SK-N-SH (cell line): ENCODE data around the gene POLG2. TPM values are rescaled to one million over a fixed set of nuclear protein-coding genes. Genes with fewer than 3 reads are reported as not detected.

ENCODE experiments used
- CTCF ChIA-PET: fragments of 300-600, 350-600 bp; formaldehyde crosslinking; extraction: SDS; loops from one replicate; lab custom pipeline; 2021; lab: Yijun Ruan, JAX
- POLR2A ChIA-PET: fragments of 350-600 bp; sonication (Branson Sonifier 250); formaldehyde crosslinking; extraction: SDS; loops from one replicate; lab custom pipeline; 2020; ENCODE audit warnings: antibody characterized with exemption, inconsistent platforms; lab: Yijun Ruan, JAX
- DNase-seq: peaks from one replicate; pipeline ENCODE4 v3.0.0; 2012
- H2AFZ ChIP-seq: fragments of 200-600 bp; sonication (generic); 2 replicates; pipeline ENCODE4 v1.8.1; 2016; ENCODE audit warnings: antibody characterized with exemption, mild to moderate bottlenecking, low read depth
- H3F3A ChIP-seq: fragments of 200-600 bp; sonication (generic); replicated peaks from 2 replicates; pipeline ENCODE3; 2016; ENCODE audit warnings: antibody characterized with exemption, mild to moderate bottlenecking; ENCODE audit not compliant: insufficient read depth
- H3K27ac ChIP-seq, 2 experiments: fragments of 200-500 bp in 1 of 2; fragments of 200-600 bp in 1 of 2; sonication (Bioruptor generic) in 1 of 2; sonication (generic), shearing (Covaris generic) in 1 of 2; 2 replicates each; pipeline versions ENCODE4 v1.5.1 to v1.6.1; 2014 to 2016; ENCODE audit warnings: low read depth in 2 of 2, inconsistent platforms in 1 of 2, low read length in 1 of 2, mild to moderate bottlenecking in 1 of 2, mixed read lengths in 1 of 2
- H3K27me3 ChIP-seq: fragments of 200-600 bp; sonication (generic), shearing (Covaris generic); 2 replicates; pipeline ENCODE4 v1.6.1; 2016; ENCODE audit warnings: mixed run types; ENCODE audit not compliant: insufficient read depth
- H3K36me3 ChIP-seq, 2 experiments: fragments of 200-500 bp in 1 of 2; fragments of 200-600 bp in 1 of 2; sonication (Bioruptor generic) in 1 of 2; sonication (generic) in 1 of 2; replicated peaks in 1 of 2; 2 replicates each; pipeline versions ENCODE3 to v1.5.1; 2014 to 2016; ENCODE audit warnings: low read length in 1 of 2, mild to moderate bottlenecking in 1 of 2; ENCODE audit not compliant: insufficient read depth in 2 of 2, control insufficient read depth in 1 of 2
- H3K4me1 ChIP-seq, 2 experiments: fragments of 200-500 bp in 1 of 2; fragments of 200-600 bp in 1 of 2; sonication (Bioruptor generic) in 1 of 2; sonication (generic), shearing (Covaris generic) in 1 of 2; 2 replicates each; pipeline versions ENCODE4 v1.5.1 to v1.6.1; 2014 to 2016; ENCODE audit warnings: low read depth in 1 of 2, low read length in 1 of 2, mixed run types in 1 of 2; ENCODE audit not compliant: insufficient read depth in 2 of 2, control insufficient read depth in 1 of 2
- H3K4me2 ChIP-seq: fragments of 200-600 bp; sonication (generic), shearing (Covaris generic); 2 replicates; pipeline ENCODE4 v1.6.1; 2017; ENCODE audit warnings: mixed run types
- H3K4me3 ChIP-seq, 2 experiments: fragments of 200-500 bp in 1 of 2; fragments of 200-600 bp in 1 of 2; sonication (Bioruptor generic) in 1 of 2; sonication (generic), shearing (Covaris generic) in 1 of 2; 2 replicates each; pipeline versions ENCODE4 v1.5.1 to v1.8.1; 2014 to 2016; ENCODE audit warnings: low read depth in 2 of 2, inconsistent platforms in 1 of 2, low read length in 1 of 2, mild to moderate bottlenecking in 1 of 2, mixed read lengths in 1 of 2, moderate library complexity in 1 of 2
- H3K79me2 ChIP-seq: fragments of 200-600 bp; sonication (generic); 2 replicates; pipeline ENCODE4 v1.8.1; 2017; ENCODE audit warnings: mild to moderate bottlenecking; ENCODE audit not compliant: insufficient read depth
- H3K9ac ChIP-seq: fragments of 200-600 bp; sonication (generic); 2 replicates; pipeline ENCODE4 v1.6.1; 2017; ENCODE audit warnings: mixed run types
- H3K9me2 ChIP-seq: fragments of 200-600 bp; sonication (generic); 2 replicates; pipeline ENCODE4 v1.6.1; 2017; ENCODE audit warnings: mixed run types
- H3K9me3 ChIP-seq: fragments of 200-600 bp; sonication (generic); 2 replicates; pipeline ENCODE4 v1.6.1; 2017; ENCODE audit warnings: mixed run types, mild to moderate bottlenecking, moderate library complexity
- H4K20me1 ChIP-seq: fragments of 200-600 bp; sonication (generic); 2 replicates; pipeline ENCODE4 v1.6.1; 2017; ENCODE audit warnings: mild to moderate bottlenecking, mixed run types; ENCODE audit not compliant: insufficient read depth
- CHD2 ChIP-seq: fragments of 150-350 bp; IDR thresholded peaks from 2 replicates; pipeline ENCODE4 v1.6.1; 2018; ENCODE audit warnings: low read length; ENCODE audit not compliant: partially characterized antibody
- ELF1 ChIP-seq: IDR thresholded peaks from 2 replicates; pipeline ENCODE4 v1.4.0; 2012
- EZH2phosphoT487 ChIP-seq: fragments of 200-600 bp; sonication (generic); IDR thresholded peaks from 2 replicates; pipeline ENCODE4 v1.6.1; 2017; ENCODE audit warnings: low read depth, mixed run types, mild to moderate bottlenecking, antibody characterized with exemption, moderate library complexity, borderline replicate concordance
- FOXJ3 ChIP-seq: sonication (generic); formaldehyde crosslinking; IDR thresholded peaks from 2 replicates; pipeline ENCODE4 v1.5.1; 2020; ENCODE audit warnings: mild to moderate bottlenecking, missing genetic modification reagents
- FOXM1 ChIP-seq: IDR thresholded peaks from 2 replicates; pipeline ENCODE4 v1.4.0; 2012; ENCODE audit warnings: low read depth, mild to moderate bottlenecking
- GATA2 ChIP-seq: sonication (generic); formaldehyde crosslinking; IDR thresholded peaks from 2 replicates; pipeline ENCODE4 v1.5.0; 2020; ENCODE audit warnings: mild to moderate bottlenecking, missing genetic modification reagents
- JUND ChIP-seq: IDR thresholded peaks from 2 replicates; pipeline ENCODE4 v1.4.0; 2012
- MAX ChIP-seq: IDR thresholded peaks from 2 replicates; pipeline ENCODE4 v1.4.0; 2012; ENCODE audit warnings: low read depth
- NFIC ChIP-seq: IDR thresholded peaks from 2 replicates; pipeline ENCODE4 v1.4.0; 2012; ENCODE audit warnings: borderline replicate concordance
- RCOR1 ChIP-seq: fragments of 150-350 bp; IDR thresholded peaks from 2 replicates; pipeline ENCODE4 v1.6.1; 2017; ENCODE audit warnings: antibody characterized with exemption, low read length
- RFX5 ChIP-seq: IDR thresholded peaks from 2 replicates; pipeline ENCODE4 v1.6.1; 2012; ENCODE audit warnings: mild to moderate bottlenecking, improper control_type of control experiment, low read length
- SMC3 ChIP-seq: IDR thresholded peaks from 2 replicates; pipeline ENCODE4 v1.6.1; 2012; ENCODE audit warnings: low read depth, low read length, improper control_type of control experiment
- YY1 ChIP-seq: IDR thresholded peaks from 2 replicates; pipeline ENCODE4 v1.4.0; 2012; ENCODE audit warnings: low read depth, mild to moderate bottlenecking
- WGBS: methylation state at CpG from one replicate; pipeline ENCODE4 v1.1.6; 2017; ENCODE audit warnings: low lambda C conversion rate; 5-methylcytosine and 5-hydroxymethylcytosine counted together
- polyA plus RNA-seq, 3 experiments: library from polyadenylated mRNA; depleted of rRNA; stranded (reverse); fragments of >200 nt; gene quantifications; 2 replicates each; pipeline ENCODE4 v1.2.3, GENCODE V29; 2012
- TF ChIP-seq, protein P1 (sequence below): IDR thresholded peaks from 2 replicates; pipeline ENCODE4 v1.6.1; 2012; ENCODE audit warnings: mild to moderate bottlenecking, low read depth, low read length, moderate library complexity
- TF ChIP-seq, protein P2 (sequence below): IDR thresholded peaks from 2 replicates; pipeline ENCODE4 v1.4.0; 2012; ENCODE audit warnings: low read depth, borderline replicate concordance
- TF ChIP-seq, protein P3 (sequence below): fragments of 200-600 bp; sonication (generic); IDR thresholded peaks from 2 replicates; pipeline ENCODE4 v1.6.1; 2017; ENCODE audit warnings: antibody characterized with exemption, mild to moderate bottlenecking, moderate library complexity

Gene POLG2
- polyA plus RNA-seq, 1 of the 3 experiments (the other 2 are of a cell fraction): 18.0 TPM

- Histone ChIP-seq H3K9ac (no peak overlapping the region), H3K9me2 (no peaks in the 10 kb centered on the region), H3K27me3 (no peaks in the 10 kb centered on the region), H3K4me2 (no peak overlapping the region), H4K20me1 (no peaks in the 10 kb centered on the region), H3F3A (peaks cover 98% of the 10 kb centered on the region), H2AFZ (no peak overlapping the region), H3K79me2 (peaks cover 3% of the 10 kb centered on the region; the same call in 1 of the 2 replicates), H3K4me3 (no peak overlapping the region), H3K27ac (no peak overlapping the region), H3K9me3 (no peaks in the 10 kb centered on the region), H3K4me1 (no peaks in the 10 kb centered on the region), H3K36me3 (peaks cover 86 to 94% of the 10 kb centered on the region in 2 experiments)
- POLR2A ChIA-PET: interaction anchor here (1.3 kb wide), 1 partner anchor 29 kb away, joined by 3 read pairs; the partner anchor contains the start of genes CEP95 and DDX5
- no peak for DNase-seq
- CTCF ChIA-PET: interaction anchor here (0.6 to 3.3 kb wide), 3 partner anchors 9 to 116 kb away, joined by 3 to 18 read pairs (median 6); no protein-coding TSS in a partner anchor
- 89% methylated on average over 6 of the region's 6 CpGs for WGBS
- TF ChIP-seq NFIC (no peak), FOXJ3 (CRISPR knock-in tag) (no peak), RCOR1 (no peak), YY1 (no peak), FOXM1 (no peak), MAX (no peak), JUND (no peak), CHD2 (no peak), ELF1 (no peak)
- TF ChIP-seq, protein P1, sequence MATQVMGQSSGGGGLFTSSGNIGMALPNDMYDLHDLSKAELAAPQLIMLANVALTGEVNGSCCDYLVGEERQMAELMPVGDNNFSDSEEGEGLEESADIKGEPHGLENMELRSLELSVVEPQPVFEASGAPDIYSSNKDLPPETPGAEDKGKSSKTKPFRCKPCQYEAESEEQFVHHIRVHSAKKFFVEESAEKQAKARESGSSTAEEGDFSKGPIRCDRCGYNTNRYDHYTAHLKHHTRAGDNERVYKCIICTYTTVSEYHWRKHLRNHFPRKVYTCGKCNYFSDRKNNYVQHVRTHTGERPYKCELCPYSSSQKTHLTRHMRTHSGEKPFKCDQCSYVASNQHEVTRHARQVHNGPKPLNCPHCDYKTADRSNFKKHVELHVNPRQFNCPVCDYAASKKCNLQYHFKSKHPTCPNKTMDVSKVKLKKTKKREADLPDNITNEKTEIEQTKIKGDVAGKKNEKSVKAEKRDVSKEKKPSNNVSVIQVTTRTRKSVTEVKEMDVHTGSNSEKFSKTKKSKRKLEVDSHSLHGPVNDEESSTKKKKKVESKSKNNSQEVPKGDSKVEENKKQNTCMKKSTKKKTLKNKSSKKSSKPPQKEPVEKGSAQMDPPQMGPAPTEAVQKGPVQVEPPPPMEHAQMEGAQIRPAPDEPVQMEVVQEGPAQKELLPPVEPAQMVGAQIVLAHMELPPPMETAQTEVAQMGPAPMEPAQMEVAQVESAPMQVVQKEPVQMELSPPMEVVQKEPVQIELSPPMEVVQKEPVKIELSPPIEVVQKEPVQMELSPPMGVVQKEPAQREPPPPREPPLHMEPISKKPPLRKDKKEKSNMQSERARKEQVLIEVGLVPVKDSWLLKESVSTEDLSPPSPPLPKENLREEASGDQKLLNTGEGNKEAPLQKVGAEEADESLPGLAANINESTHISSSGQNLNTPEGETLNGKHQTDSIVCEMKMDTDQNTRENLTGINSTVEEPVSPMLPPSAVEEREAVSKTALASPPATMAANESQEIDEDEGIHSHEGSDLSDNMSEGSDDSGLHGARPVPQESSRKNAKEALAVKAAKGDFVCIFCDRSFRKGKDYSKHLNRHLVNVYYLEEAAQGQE: no peak
- TF ChIP-seq, all 33 proteins: peak for 0
Measured at GRCh38 chr17:64535357-64535756, 38.5 kb upstream of the POLG2 start.

- H3K36me3 ChIP-seq: peaks cover 87 to 99% of the 10 kb centered on the region in 2 experiments
- no peak overlapping the region for H3K4me3 ChIP-seq
- no peak for DNase-seq
- no peak for TF ChIP-seq NFIC
- TF ChIP-seq, protein P2, sequence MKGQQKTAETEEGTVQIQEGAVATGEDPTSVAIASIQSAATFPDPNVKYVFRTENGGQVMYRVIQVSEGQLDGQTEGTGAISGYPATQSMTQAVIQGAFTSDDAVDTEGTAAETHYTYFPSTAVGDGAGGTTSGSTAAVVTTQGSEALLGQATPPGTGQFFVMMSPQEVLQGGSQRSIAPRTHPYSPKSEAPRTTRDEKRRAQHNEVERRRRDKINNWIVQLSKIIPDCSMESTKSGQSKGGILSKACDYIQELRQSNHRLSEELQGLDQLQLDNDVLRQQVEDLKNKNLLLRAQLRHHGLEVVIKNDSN: no peak
- TF ChIP-seq SMC3: peak; percentile 20
- no peak for TF ChIP-seq EZH2phosphoT487
- TF ChIP-seq, protein P3, sequence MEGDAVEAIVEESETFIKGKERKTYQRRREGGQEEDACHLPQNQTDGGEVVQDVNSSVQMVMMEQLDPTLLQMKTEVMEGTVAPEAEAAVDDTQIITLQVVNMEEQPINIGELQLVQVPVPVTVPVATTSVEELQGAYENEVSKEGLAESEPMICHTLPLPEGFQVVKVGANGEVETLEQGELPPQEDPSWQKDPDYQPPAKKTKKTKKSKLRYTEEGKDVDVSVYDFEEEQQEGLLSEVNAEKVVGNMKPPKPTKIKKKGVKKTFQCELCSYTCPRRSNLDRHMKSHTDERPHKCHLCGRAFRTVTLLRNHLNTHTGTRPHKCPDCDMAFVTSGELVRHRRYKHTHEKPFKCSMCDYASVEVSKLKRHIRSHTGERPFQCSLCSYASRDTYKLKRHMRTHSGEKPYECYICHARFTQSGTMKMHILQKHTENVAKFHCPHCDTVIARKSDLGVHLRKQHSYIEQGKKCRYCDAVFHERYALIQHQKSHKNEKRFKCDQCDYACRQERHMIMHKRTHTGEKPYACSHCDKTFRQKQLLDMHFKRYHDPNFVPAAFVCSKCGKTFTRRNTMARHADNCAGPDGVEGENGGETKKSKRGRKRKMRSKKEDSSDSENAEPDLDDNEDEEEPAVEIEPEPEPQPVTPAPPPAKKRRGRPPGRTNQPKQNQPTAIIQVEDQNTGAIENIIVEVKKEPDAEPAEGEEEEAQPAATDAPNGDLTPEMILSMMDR: peak; percentile 32; the same call in 1 of the 2 replicates
- TF ChIP-seq GATA2 (CRISPR knock-in tag): 0 out of 2 replicates have a peak, but pooled peaks have one; percentile 16
- no peak for TF ChIP-seq RFX5
- TF ChIP-seq, all 33 proteins: peak for 3
- no peaks in the 10 kb centered on the region for H3K4me1 ChIP-seq
- no peaks in the 10 kb centered on the region for H4K20me1 ChIP-seq
- peaks cover 98% of the 10 kb centered on the region for H3F3A ChIP-seq
- no peak overlapping the region for H3K4me2 ChIP-seq
- ChIA-PET POLR2A (interaction anchor here (0.9 to 1.0 kb wide), 2 partner anchors 17 to 27 kb away, joined by 3 to 6 read pairs; partner anchors contain the start of gene CEP95), CTCF (interaction anchor here (1.3 to 3.3 kb wide), 7 partner anchors 10 to 114 kb away, joined by 3 to 18 read pairs (median 5); partner anchors contain the start of gene CEP95)
- H3K9ac ChIP-seq: no peak overlapping the region
- WGBS: 85% methylated on average over 3 of the region's 3 CpGs
- H3K27me3 ChIP-seq: no peaks in the 10 kb centered on the region
- peak overlapping the region in 1 of 2 experiments; percentile 6; a peak in 1 of 4 replicates for H3K27ac ChIP-seq
- H3K9me3 ChIP-seq: no peaks in the 10 kb centered on the region
- no peak overlapping the region for H2AFZ ChIP-seq
- H3K79me2 ChIP-seq: no peaks in the 10 kb centered on the region
- no peaks in the 10 kb centered on the region for H3K9me2 ChIP-seq
Measured at GRCh38 chr17:64534187-64534586, 37.3 kb upstream of the POLG2 start.
